Endodermal cell (in vitro differentiated cells): ENCODE data around the gene RTEL1. TPM values are rescaled to one million over a fixed set of nuclear protein-coding genes. Genes with fewer than 3 reads are reported as not detected.

Experiments
- DNase-seq: peaks from one replicate; pipeline ENCODE4 v3.0.0-alpha.2; 2017
- H3K27ac ChIP-seq: 2 replicates; pipeline ENCODE4 v1.5.1; 2013; ENCODE audit warnings: mild to moderate bottlenecking, low read depth, low read length, moderate library complexity
- H3K27me3 ChIP-seq: 2 replicates; pipeline ENCODE4 v1.6.1; 2013; ENCODE audit warnings: mild to moderate bottlenecking, low read length, moderate library complexity; ENCODE audit not compliant: insufficient read depth, control insufficient read depth, poor library complexity, severe bottlenecking
- H3K36me3 ChIP-seq: 2 replicates; pipeline ENCODE4 v1.7.0; 2013; ENCODE audit warnings: mild to moderate bottlenecking, low read length, moderate library complexity; ENCODE audit not compliant: control insufficient read depth, insufficient read depth
- H3K4me1 ChIP-seq: one replicate; pipeline ENCODE4 v1.7.0; 2013; ENCODE audit warnings: low read length; ENCODE audit not compliant: control insufficient read depth, insufficient read depth
- H3K4me3 ChIP-seq: 2 replicates; pipeline ENCODE4 v1.5.1; 2013; ENCODE audit warnings: mild to moderate bottlenecking, low read length, moderate library complexity
- H3K9ac ChIP-seq: 2 replicates; pipeline ENCODE4 v1.6.1; 2013; ENCODE audit warnings: mild to moderate bottlenecking, low read length, moderate library complexity; ENCODE audit not compliant: poor library complexity, severe bottlenecking; ENCODE audit errors: extremely low read depth
- H3K9me3 ChIP-seq: 2 replicates; pipeline ENCODE4 v1.6.1; 2013; ENCODE audit warnings: mild to moderate bottlenecking, low read length, moderate library complexity; ENCODE audit not compliant: control insufficient read depth
- H3K27ac Mint-ChIP-seq: 2 replicates; pipeline ENCODE4 v1.8.0; 2020; ENCODE audit warnings: mixed read lengths
- H3K27me3 Mint-ChIP-seq: 2 replicates; pipeline ENCODE4 v1.8.0; 2021; ENCODE audit warnings: mild to moderate bottlenecking, mixed read lengths; ENCODE audit not compliant: insufficient read depth
- H3K36me3 Mint-ChIP-seq: 2 replicates; pipeline ENCODE4 v1.8.0; 2020; ENCODE audit warnings: low read depth, mixed read lengths
- H3K4me1 Mint-ChIP-seq: 2 replicates; pipeline ENCODE4 v1.8.0; 2020; ENCODE audit warnings: mixed read lengths
- H3K4me3 Mint-ChIP-seq: 2 replicates; pipeline ENCODE4 v1.8.0; 2020; ENCODE audit warnings: mild to moderate bottlenecking, moderate library complexity, mixed read lengths
- H3K9me3 Mint-ChIP-seq: 2 replicates; pipeline ENCODE4 v1.8.0; 2020; ENCODE audit warnings: mild to moderate bottlenecking, mixed read lengths
- WGBS, 2 experiments: methylation state at CpG; one replicate each; pipeline versions ENCODE4 v1.1.5 to v1.1.7; 2013; ENCODE audit warnings: missing lambda C conversion rate in 2 of 2, mixed read lengths in 1 of 2; ENCODE audit not compliant: insufficient coverage in 1 of 2, insufficient read length in 1 of 2; 5-methylcytosine and 5-hydroxymethylcytosine counted together
- total RNA-seq, 2 donors: library from RNA; stranded (reverse); fragmentation: NEBNext Ultra II Directional in 1 of 2; extraction: Animal tissue kit (Norgen Biotek cat#: 25700) in 1 of 2; gene quantifications; 2 replicates in 1 of 2; 3 replicates in 1 of 2; pipeline ENCODE4 v1.2.1, GENCODE V29; 2021
- TF ChIP-seq, protein P1 (sequence below): fragments of 200-600 bp; sonication (generic); conservative IDR thresholded peaks from 2 replicates; pipeline ENCODE4 v1.5.0; 2021; ENCODE audit warnings: antibody characterized with exemption, mild to moderate bottlenecking

The RTEL1 gene
- total RNA-seq, 2 donors from 2014 or later, result 33.9 to 36.7 TPM

DNA sequence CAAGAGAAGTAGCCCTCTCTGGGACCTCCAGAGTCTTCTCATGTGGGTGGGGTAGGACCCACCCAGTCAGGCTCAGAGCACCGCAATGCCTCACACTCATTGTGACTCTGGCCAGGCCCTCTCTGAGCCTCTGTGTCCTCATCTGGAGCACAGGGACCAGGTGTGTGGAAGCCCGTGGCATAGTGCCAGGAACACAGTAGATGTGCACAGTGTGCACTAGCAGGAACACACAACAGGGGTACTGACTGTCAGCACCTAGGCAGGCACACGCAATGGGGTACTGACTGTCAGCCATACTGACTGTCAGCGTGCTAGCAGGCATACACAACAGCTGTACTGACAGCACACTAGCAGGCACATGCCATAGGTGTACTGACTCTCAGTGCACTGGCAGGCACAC lies 2.9 kb upstream of the RTEL1 start:
- no peak overlapping the region for H3K4me3 ChIP-seq
- Mint-ChIP-seq H3K27me3 (peaks cover 16% of the 10 kb centered on the region), H3K4me3 (no peak overlapping the region), H3K9me3 (no peaks in the 10 kb centered on the region), H3K36me3 (no peaks in the 10 kb centered on the region), H3K4me1 (peaks cover 9% of the 10 kb centered on the region), H3K27ac (no peak overlapping the region)
- H3K4me1 ChIP-seq, result peaks cover 4% of the 10 kb centered on the region
- no peak for DNase-seq
- no peak overlapping the region for H3K27ac ChIP-seq
- H3K9ac ChIP-seq, result no peak overlapping the region
- 81 to 87% methylated on average over 4 of the region's 4 CpGs for WGBS, 2 experiments
- TF ChIP-seq, protein P1, sequence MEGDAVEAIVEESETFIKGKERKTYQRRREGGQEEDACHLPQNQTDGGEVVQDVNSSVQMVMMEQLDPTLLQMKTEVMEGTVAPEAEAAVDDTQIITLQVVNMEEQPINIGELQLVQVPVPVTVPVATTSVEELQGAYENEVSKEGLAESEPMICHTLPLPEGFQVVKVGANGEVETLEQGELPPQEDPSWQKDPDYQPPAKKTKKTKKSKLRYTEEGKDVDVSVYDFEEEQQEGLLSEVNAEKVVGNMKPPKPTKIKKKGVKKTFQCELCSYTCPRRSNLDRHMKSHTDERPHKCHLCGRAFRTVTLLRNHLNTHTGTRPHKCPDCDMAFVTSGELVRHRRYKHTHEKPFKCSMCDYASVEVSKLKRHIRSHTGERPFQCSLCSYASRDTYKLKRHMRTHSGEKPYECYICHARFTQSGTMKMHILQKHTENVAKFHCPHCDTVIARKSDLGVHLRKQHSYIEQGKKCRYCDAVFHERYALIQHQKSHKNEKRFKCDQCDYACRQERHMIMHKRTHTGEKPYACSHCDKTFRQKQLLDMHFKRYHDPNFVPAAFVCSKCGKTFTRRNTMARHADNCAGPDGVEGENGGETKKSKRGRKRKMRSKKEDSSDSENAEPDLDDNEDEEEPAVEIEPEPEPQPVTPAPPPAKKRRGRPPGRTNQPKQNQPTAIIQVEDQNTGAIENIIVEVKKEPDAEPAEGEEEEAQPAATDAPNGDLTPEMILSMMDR, result no peak
- H3K9me3 ChIP-seq, result no peaks in the 10 kb centered on the region
- H3K27me3 ChIP-seq, result peaks cover 19% of the 10 kb centered on the region
- H3K36me3 ChIP-seq, result no peaks in the 10 kb centered on the region

DNA sequence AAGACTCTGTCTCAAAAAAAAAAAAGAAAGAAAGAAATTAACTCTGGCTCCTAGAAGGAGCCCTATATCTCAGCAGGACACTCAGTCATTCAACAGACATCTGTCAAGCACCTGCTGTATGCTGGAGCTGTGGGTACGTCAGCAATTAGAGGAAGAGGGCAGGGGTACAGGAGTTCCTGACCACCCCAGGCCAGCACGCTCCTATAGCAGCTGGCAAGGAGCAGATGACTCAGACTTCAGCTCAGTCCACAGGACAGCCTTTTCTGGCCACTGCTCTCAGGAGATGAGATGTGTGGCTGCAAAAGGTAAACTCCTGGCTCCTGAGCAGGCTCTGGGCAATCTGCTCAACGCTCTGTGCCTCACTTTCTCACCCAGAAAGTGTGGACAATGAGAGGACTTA lies 1.7 kb upstream of the RTEL1 start:
- Histone ChIP-seq H3K27me3 (peaks cover 13% of the 10 kb centered on the region), H3K4me3 (no peak overlapping the region), H3K9me3 (no peaks in the 10 kb centered on the region), H3K4me1 (peaks cover 4% of the 10 kb centered on the region), H3K27ac (no peak overlapping the region), H3K36me3 (peaks cover 10% of the 10 kb centered on the region), H3K9ac (no peak overlapping the region)
- 85 to 100% methylated on average over 2 to 3 of the region's 3 CpGs for WGBS, 2 experiments
- H3K4me3 Mint-ChIP-seq, result no peak overlapping the region
- peaks cover 1% of the 10 kb centered on the region for H3K36me3 Mint-ChIP-seq
- peaks cover 9% of the 10 kb centered on the region for H3K4me1 Mint-ChIP-seq
- H3K9me3 Mint-ChIP-seq, result no peaks in the 10 kb centered on the region
- H3K27ac Mint-ChIP-seq, result no peak overlapping the region
- no peak for DNase-seq
- peaks cover 9% of the 10 kb centered on the region for H3K27me3 Mint-ChIP-seq
- TF ChIP-seq, protein P1, result no peak

DNA sequence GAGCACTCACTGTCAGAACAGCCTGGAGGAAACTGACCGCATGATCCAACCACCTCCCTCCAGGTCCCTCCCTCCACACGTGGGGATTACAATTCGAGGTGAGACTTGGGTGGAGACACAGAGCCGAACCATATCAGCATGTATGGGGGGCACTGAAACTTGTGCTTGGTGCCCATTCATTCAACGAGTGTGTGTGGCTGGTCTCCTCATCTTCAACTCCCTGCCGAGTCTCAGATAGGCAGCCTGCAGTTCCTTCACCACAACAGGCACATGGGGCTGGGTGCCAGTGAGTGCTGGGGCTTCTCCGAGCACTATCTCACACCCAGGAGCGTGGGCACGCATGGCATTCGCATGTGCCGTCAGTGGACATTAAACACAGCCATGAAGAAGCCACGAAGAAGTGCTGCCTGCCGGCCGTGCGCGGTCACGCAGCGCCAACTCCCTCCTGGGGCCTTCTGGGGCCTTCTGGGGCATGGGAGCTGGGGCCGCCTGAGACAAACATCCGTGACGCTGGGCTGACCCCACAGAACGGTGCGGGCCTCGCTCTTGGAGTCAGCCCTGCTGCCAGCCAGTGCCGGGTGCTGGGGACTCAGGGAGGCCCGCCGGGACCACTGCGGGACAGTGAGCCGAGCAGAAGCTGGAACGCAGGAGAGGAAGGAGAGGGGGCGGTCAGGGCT lies 714 bp upstream of the RTEL1 start:
- no peaks in the 10 kb centered on the region for H3K9me3 Mint-ChIP-seq
- TF ChIP-seq, protein P1, result no peak
- peaks cover 8% of the 10 kb centered on the region for H3K36me3 Mint-ChIP-seq
- peak overlapping the region; percentile 52 for H3K9ac ChIP-seq
- WGBS, 2 experiments, result 85 to 93% methylated on average over 27 to 31 of the region's 31 CpGs
- peaks cover 9% of the 10 kb centered on the region for H3K4me1 Mint-ChIP-seq
- peaks cover 4% of the 10 kb centered on the region for H3K27me3 ChIP-seq
- peak overlapping the region; percentile 90 for H3K4me3 Mint-ChIP-seq
- peaks cover 19% of the 10 kb centered on the region for H3K36me3 ChIP-seq
- H3K4me1 ChIP-seq, result peaks cover 4% of the 10 kb centered on the region
- H3K9me3 ChIP-seq, result no peaks in the 10 kb centered on the region
- H3K27ac Mint-ChIP-seq, result peak overlapping the region; percentile 95
- H3K4me3 ChIP-seq, result peak overlapping the region; percentile 91
- peak overlapping the region; percentile 38 for H3K27ac ChIP-seq
- no peak for DNase-seq
- peaks cover 1% of the 10 kb centered on the region for H3K27me3 Mint-ChIP-seq
